Measurements from ENCODE around the gene FYB1. TPM values are rescaled to one million over a fixed set of nuclear protein-coding genes. Genes with fewer than 3 reads are reported as not detected.
A peak's percentile ranks its signal among the peaks of the same experiment; 100 is the strongest.
"Not testable (repeated sequence)": the region's sequence is repeated elsewhere in the genome, so short reads cannot be mapped to it uniquely, and the experiment has no call there.

FYB1 gene
- total RNA-seq, 3 donors from 2014 or later (not counting 1 experiment from before 2014, with no cell fraction given): 277 to 340 (median 295) TPM

DNA sequence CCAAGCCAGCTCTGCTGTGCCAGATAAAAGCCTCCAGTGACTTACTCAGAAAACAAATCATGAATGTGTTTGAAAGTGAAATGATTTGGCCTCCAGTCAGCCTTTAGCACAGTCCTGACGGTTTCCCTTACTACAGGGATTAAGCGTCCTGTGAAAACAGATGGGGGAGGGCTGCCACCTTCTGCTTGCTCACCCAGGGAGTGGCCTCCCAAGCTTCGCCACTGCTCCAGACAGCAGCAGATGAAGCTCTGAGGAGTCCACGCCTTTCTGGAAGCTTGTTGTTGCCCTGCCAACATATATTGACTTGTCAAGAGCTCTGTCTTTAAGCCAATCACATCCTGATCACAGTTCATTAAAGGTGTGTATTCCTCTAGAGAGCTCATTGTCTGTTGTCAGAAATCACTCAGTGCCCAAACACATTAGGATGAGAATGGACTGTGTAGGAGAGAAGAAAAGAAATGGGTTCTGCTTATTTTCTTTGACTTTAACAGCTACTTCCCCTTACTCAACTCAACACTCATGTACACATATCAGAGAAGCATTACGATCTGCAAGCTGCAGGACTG lies 4.9 kb upstream of the FYB1 start:
- H3K9me3 ChIP-seq (ENCODE audit: control insufficient read depth, insufficient read depth, low read length): no peaks in the 10 kb centered on the region
- DNase-seq (peak in 1 of 2 donors; percentile 10), ATAC-seq (peak in 2 of 3 donors; percentile 31 to 75)
- H3K4me1 ChIP-seq (ENCODE audit: control insufficient read depth, insufficient read depth, low read length): peaks cover 6% of the 10 kb centered on the region
- no peak overlapping the region for H3K4me3 ChIP-seq (ENCODE audit: low read length)
- H3K4me3 Mint-ChIP-seq: no peak overlapping the region
- WGBS (ENCODE audit: insufficient coverage): 74% methylated on average over 5 of the region's 5 CpGs
- no peak overlapping the region for H3K27ac ChIP-seq (ENCODE audit: low read length)
- no peaks in the 10 kb centered on the region for H3K27me3 Mint-ChIP-seq (ENCODE audit: low read depth in 2 of 2)
- TF ChIP-seq, protein P1, sequence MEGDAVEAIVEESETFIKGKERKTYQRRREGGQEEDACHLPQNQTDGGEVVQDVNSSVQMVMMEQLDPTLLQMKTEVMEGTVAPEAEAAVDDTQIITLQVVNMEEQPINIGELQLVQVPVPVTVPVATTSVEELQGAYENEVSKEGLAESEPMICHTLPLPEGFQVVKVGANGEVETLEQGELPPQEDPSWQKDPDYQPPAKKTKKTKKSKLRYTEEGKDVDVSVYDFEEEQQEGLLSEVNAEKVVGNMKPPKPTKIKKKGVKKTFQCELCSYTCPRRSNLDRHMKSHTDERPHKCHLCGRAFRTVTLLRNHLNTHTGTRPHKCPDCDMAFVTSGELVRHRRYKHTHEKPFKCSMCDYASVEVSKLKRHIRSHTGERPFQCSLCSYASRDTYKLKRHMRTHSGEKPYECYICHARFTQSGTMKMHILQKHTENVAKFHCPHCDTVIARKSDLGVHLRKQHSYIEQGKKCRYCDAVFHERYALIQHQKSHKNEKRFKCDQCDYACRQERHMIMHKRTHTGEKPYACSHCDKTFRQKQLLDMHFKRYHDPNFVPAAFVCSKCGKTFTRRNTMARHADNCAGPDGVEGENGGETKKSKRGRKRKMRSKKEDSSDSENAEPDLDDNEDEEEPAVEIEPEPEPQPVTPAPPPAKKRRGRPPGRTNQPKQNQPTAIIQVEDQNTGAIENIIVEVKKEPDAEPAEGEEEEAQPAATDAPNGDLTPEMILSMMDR (IDR thresholded peaks at IDR 0.05): no peak
- peak overlapping the region; percentile 34 to 37 for H3K27ac Mint-ChIP-seq
- H3K36me3 Mint-ChIP-seq: peaks cover 8% of the 10 kb centered on the region
- peaks cover 52 to 58% of the 10 kb centered on the region in 2 donors for H3K4me1 Mint-ChIP-seq
- intact Hi-C loops (cut with micrococcal nuclease): no loop called here
- no peaks in the 10 kb centered on the region for H3K27me3 ChIP-seq (ENCODE audit: control insufficient read depth, insufficient read depth, low read length)
- H3K9me3 Mint-ChIP-seq: no peaks in the 10 kb centered on the region
- H3K36me3 ChIP-seq (ENCODE audit: control insufficient read depth, insufficient read depth, low read length): peaks cover 9% of the 10 kb centered on the region

DNA sequence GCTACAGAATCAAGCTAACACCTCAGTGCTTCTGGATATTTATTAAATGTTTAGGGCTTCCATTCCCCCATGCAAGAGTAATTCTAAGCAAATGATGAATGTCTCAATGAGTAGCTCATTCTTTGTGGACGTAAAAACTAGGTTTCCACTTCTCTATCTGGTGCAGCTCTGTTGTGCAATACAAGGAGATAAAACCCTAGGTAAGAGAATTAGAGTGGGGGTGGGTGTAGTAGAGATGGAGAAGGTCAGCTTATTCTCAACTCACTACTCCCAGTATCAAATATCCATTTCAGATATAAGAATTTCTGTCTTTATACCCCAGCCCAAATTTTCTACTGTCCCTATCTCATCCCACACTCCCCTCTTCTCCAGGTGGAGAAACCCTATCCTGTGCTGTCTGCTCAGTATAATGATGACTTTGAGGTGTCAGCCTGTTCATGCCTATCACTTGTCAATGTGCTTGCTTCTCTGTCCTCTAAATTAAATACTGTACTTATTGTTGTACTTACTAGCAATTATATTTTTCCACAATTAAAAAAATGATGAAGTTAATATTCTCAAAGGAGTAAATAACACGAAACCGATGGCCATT lies 4.3 kb upstream of the FYB1 start:
- no peak overlapping the region for H3K4me3 Mint-ChIP-seq
- TF ChIP-seq, protein P1 (IDR thresholded peaks at IDR 0.05): no peak
- no peaks in the 10 kb centered on the region for H3K27me3 ChIP-seq (ENCODE audit: control insufficient read depth, insufficient read depth, low read length)
- H3K4me3 ChIP-seq (ENCODE audit: low read length): no peak overlapping the region
- 100% methylated on average over 2 of the region's 3 CpGs for WGBS (ENCODE audit: insufficient coverage)
- no peak overlapping the region for H3K27ac ChIP-seq (ENCODE audit: low read length)
- no peaks in the 10 kb centered on the region for H3K9me3 Mint-ChIP-seq
- intact Hi-C loops (cut with micrococcal nuclease): no loop called here
- peaks cover 8% of the 10 kb centered on the region for H3K36me3 Mint-ChIP-seq
- H3K27ac Mint-ChIP-seq: peak overlapping the region; percentile 34 to 37
- peaks cover 6% of the 10 kb centered on the region for H3K4me1 ChIP-seq (ENCODE audit: control insufficient read depth, insufficient read depth, low read length)
- H3K36me3 ChIP-seq (ENCODE audit: control insufficient read depth, insufficient read depth, low read length): peaks cover 13% of the 10 kb centered on the region
- ATAC-seq (no peak), DNase-seq (no peak)
- no peaks in the 10 kb centered on the region for H3K9me3 ChIP-seq (ENCODE audit: control insufficient read depth, insufficient read depth, low read length)
- H3K27me3 Mint-ChIP-seq (ENCODE audit: low read depth in 2 of 2): no peaks in the 10 kb centered on the region
- peaks cover 50 to 59% of the 10 kb centered on the region in 2 donors for H3K4me1 Mint-ChIP-seq

DNA sequence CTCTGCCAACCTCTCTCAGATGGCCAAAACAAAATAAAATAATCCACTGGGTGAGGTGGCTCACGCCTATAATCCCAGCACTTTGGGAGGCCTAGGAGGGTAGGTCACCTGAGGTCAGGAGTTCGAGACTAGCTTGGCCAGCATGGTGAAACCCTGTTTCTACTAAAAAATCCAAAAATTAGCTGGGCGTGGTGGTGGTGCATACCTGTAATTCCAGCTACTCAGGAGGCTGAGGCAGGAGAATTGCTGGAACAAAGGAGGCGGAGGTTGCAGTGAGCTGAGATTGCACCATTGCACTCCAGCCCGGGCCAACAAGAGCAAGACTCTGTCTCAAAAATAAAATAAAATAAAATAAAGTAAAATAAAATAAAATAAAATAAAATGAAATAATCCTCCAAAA lies 2.3 kb upstream of the FYB1 start:
- H3K4me3 ChIP-seq (ENCODE audit: low read length); ATAC-seq; intact Hi-C loops (cut with micrococcal nuclease); H3K27me3 ChIP-seq (ENCODE audit: control insufficient read depth, insufficient read depth, low read length); H3K36me3 Mint-ChIP-seq; H3K27ac ChIP-seq (ENCODE audit: low read length); H3K9me3 Mint-ChIP-seq; H3K4me3 Mint-ChIP-seq; DNase-seq; H3K9me3 ChIP-seq (ENCODE audit: control insufficient read depth, insufficient read depth, low read length); H3K27me3 Mint-ChIP-seq (ENCODE audit: low read depth in 2 of 2): not testable (repeated sequence)
- Histone ChIP-seq H3K36me3 (ENCODE audit: control insufficient read depth, insufficient read depth, low read length) (peaks cover 13% of the 10 kb centered on the region), H3K4me1 (ENCODE audit: control insufficient read depth, insufficient read depth, low read length) (peaks cover 20% of the 10 kb centered on the region)
- H3K4me1 Mint-ChIP-seq: peaks cover 55 to 60% of the 10 kb centered on the region in 2 donors
- H3K27ac Mint-ChIP-seq: peak overlapping the region; percentile 16 to 29
- 99% methylated on average over 4 of the region's 5 CpGs for WGBS (ENCODE audit: insufficient coverage)

DNA sequence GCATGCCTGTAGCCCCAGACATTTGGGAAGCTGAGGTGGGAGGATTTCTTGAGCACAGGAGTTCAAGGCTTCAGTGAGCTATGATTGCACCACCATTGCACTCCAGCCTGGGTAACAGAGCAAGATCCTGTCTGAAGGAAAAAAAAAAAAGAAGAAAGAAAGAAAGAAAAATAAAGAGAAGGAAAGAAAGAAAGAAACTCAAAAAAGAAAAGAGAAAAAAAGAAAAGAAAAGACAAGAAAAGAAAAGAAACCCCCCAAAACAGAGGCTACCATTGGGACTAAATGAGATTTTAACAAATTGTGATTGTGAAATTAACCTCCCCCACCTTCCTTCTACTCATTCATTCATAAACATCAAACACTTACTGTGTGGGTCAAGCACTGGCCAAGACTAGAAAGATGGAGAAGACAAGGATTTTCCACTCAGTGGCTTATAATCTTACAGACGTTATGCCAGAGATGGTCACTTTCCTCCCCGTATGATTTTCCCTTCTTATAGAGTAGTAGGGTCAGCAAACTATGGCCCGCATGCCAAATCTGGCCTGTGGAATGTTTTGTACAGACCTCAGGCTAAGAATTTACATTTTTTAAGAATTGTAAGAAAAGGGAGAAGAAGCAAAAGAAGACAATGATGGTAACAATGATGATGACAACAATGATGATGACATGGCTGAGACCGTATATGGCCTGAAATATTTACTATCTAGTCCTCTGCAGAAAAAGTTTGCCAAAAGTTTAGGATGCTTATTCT lies 1.1 kb upstream of the FYB1 start:
- Mint-ChIP-seq H3K9me3 (no peaks in the 10 kb centered on the region), H3K4me3 (no peak overlapping the region), H3K36me3 (peaks cover 8% of the 10 kb centered on the region), H3K4me1 (peaks cover 57 to 61% of the 10 kb centered on the region in 2 donors), H3K27me3 (ENCODE audit: low read depth in 2 of 2) (no peaks in the 10 kb centered on the region), H3K27ac (peak overlapping the region; percentile 16 to 29)
- WGBS (ENCODE audit: insufficient coverage): 100% methylated on average over 4 of the region's 4 CpGs
- Histone ChIP-seq H3K27ac (ENCODE audit: low read length) (no peak overlapping the region), H3K9me3 (ENCODE audit: control insufficient read depth, insufficient read depth, low read length) (no peaks in the 10 kb centered on the region), H3K4me1 (ENCODE audit: control insufficient read depth, insufficient read depth, low read length) (peaks cover 31% of the 10 kb centered on the region), H3K27me3 (ENCODE audit: control insufficient read depth, insufficient read depth, low read length) (no peaks in the 10 kb centered on the region), H3K4me3 (ENCODE audit: low read length) (no peak overlapping the region), H3K36me3 (ENCODE audit: control insufficient read depth, insufficient read depth, low read length) (peaks cover 13% of the 10 kb centered on the region)
- TF ChIP-seq, protein P1 (IDR thresholded peaks at IDR 0.05): no peak
- intact Hi-C loops (cut with micrococcal nuclease): no loop called here
- DNase-seq: no peak
- ATAC-seq: no peak

Measured in natural killer cell (primary cell).